Measurements from ENCODE around the gene DGUOK.
A peak's percentile ranks its signal among the peaks of the same experiment; 100 is the strongest.

DGUOK gene

GRCh38 chr2:73910873-73911547 lies 15.7 kb upstream of the DGUOK start:
- H3K27me3 Mint-ChIP-seq: no peaks in the 10 kb centered on the region
- no peaks in the 10 kb centered on the region for H3K36me3 Mint-ChIP-seq (ENCODE audit: low read depth)
- H3K27ac Mint-ChIP-seq: no peak overlapping the region
- H3K9me3 Mint-ChIP-seq: no peaks in the 10 kb centered on the region
- H3K4me1 Mint-ChIP-seq (ENCODE audit: low read depth): peaks cover 7% of the 10 kb centered on the region
- H3K4me3 Mint-ChIP-seq: no peak overlapping the region
- no peak for DNase-seq

DNA sequence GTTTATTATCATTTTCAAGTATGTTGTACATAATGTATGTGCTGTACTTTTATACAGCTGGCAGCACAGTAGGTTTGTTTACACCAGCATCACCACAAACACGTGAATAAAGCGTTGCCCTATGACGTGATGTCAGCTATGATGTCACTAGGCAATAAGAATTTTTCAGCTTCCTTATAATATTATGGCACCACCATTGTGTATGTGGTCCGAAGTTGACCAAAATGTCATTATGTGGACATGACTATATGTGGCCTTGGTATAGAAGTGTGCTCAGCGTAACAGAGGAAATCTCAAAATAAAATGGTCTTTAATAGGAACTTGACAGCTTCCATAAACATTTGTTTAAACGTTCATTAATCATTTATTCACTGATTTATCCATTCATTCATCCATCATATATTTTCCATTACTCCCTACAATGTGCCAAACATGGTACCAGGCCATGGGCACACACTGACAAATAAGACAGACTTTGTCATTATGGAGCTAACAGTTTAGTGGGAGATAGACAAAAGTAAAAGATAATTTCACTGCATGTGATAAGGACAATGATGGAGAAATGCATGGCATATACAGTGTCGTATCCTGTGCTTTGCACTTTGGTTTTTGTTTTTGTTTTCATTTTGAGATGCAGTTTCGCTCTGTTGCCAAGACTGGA lies 15.0 kb upstream of the DGUOK start:
- H3K36me3 Mint-ChIP-seq (ENCODE audit: low read depth): no peaks in the 10 kb centered on the region
- no peaks in the 10 kb centered on the region for H3K9me3 Mint-ChIP-seq
- DNase-seq: no peak
- H3K4me1 Mint-ChIP-seq (ENCODE audit: low read depth): peaks cover 7% of the 10 kb centered on the region
- no peak overlapping the region for H3K27ac Mint-ChIP-seq
- no peak overlapping the region for H3K4me3 Mint-ChIP-seq
- no peaks in the 10 kb centered on the region for H3K27me3 Mint-ChIP-seq

- no peaks in the 10 kb centered on the region for H3K4me1 Mint-ChIP-seq (ENCODE audit: low read depth)
- H3K36me3 Mint-ChIP-seq (ENCODE audit: low read depth): no peaks in the 10 kb centered on the region
- DNase-seq: no peak
- H3K27me3 Mint-ChIP-seq: no peaks in the 10 kb centered on the region
- H3K27ac Mint-ChIP-seq: no peak overlapping the region
- no peaks in the 10 kb centered on the region for H3K9me3 Mint-ChIP-seq
- H3K4me3 Mint-ChIP-seq: no peak overlapping the region
Measured at GRCh38 chr2:73913414-73914054, 13.1 kb upstream of the DGUOK start.

DNA sequence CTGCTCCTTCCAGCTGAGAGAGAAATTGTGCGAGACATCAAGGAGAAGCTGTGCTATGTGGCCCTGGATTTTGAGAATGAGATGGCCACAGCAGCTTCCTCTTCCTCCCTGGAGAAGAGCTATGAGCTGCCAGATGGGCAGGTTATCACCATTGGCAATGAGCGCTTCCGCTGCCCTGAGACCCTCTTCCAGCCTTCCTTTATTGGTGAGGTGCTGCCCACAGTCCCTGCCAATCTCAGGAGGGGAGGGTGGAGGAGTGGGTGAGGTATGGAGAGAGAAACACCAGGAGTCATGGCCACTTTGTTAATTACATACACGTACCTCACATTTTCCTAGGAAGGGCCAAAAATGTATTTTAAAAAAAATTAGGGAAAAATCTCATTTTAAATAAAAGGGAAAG lies 12.0 kb upstream of the DGUOK start:
- Mint-ChIP-seq H3K4me3 (no peak overlapping the region), H3K36me3 (ENCODE audit: low read depth) (no peaks in the 10 kb centered on the region), H3K27me3 (no peaks in the 10 kb centered on the region), H3K9me3 (no peaks in the 10 kb centered on the region), H3K27ac (no peak overlapping the region), H3K4me1 (ENCODE audit: low read depth) (no peaks in the 10 kb centered on the region)
- DNase-seq: no peak

DNA sequence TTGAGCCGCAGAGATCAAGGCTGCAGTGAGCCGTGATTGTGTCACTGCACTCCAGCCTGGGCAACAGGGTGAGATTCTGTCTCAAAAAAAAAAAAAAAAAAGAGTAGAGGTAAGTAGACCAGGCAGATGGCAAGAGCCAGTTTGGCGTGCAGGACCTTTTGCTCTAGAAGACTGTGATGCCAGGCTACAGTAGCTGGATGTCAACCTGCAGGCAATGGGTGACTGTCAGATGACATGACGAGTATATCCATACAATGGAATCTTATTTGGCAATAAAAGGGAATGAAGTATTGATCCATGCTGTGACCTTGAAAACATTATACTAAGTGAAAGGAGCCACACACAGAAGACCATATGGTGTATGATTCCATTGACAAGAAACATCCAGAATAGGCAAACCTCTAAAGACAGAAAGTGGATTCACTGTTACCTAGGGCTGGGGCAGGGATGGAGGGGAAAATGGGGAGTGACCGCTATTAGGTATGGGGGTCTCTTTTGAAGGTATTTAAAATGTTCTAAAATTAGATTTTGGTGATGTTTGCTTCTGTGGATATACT lies 11.2 kb upstream of the DGUOK start:
- Mint-ChIP-seq H3K4me3 (no peak overlapping the region), H3K36me3 (ENCODE audit: low read depth) (no peaks in the 10 kb centered on the region)

DNA sequence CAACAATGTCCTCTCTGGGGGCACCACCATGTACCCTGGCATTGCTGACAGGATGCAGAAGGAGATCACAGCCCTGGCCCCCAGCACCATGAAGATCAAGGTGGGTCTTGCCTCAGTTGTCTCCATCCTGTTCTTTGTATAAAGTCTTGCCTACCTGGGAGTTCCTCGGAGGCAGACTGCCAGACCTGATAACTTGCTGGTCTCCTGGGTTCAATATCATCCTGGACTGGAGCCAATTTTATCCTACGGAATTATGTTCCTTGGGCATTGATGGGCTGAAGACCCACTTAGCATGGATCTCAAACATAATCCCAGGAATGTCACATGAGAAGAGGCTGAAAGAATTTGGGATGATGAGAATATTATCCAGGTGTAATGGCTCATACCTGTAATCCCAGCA lies 10.0 kb upstream of the DGUOK start:
- Mint-ChIP-seq H3K4me3 (no peak overlapping the region), H3K27ac (no peak overlapping the region), H3K9me3 (no peaks in the 10 kb centered on the region), H3K36me3 (ENCODE audit: low read depth) (no peaks in the 10 kb centered on the region), H3K4me1 (ENCODE audit: low read depth) (peaks cover 1% of the 10 kb centered on the region), H3K27me3 (no peaks in the 10 kb centered on the region)
- no peak for DNase-seq

More for the DNA sequence above, 11.2 kb upstream of the DGUOK start:
- Mint-ChIP-seq H3K4me1 (ENCODE audit: low read depth) (no peaks in the 10 kb centered on the region), H3K9me3 (no peaks in the 10 kb centered on the region), H3K27ac (no peak overlapping the region), H3K27me3 (no peaks in the 10 kb centered on the region)
- DNase-seq: no peak

GRCh38 chr2:73917296-73917695 lies 9.4 kb upstream of the DGUOK start:
- H3K9me3 Mint-ChIP-seq: no peaks in the 10 kb centered on the region
- no peak overlapping the region for H3K27ac Mint-ChIP-seq
- H3K36me3 Mint-ChIP-seq (ENCODE audit: low read depth): no peaks in the 10 kb centered on the region
- no peaks in the 10 kb centered on the region for H3K27me3 Mint-ChIP-seq
- H3K4me3 Mint-ChIP-seq: no peak overlapping the region
- DNase-seq: no peak
- peaks cover 1% of the 10 kb centered on the region for H3K4me1 Mint-ChIP-seq (ENCODE audit: low read depth)

DNA sequence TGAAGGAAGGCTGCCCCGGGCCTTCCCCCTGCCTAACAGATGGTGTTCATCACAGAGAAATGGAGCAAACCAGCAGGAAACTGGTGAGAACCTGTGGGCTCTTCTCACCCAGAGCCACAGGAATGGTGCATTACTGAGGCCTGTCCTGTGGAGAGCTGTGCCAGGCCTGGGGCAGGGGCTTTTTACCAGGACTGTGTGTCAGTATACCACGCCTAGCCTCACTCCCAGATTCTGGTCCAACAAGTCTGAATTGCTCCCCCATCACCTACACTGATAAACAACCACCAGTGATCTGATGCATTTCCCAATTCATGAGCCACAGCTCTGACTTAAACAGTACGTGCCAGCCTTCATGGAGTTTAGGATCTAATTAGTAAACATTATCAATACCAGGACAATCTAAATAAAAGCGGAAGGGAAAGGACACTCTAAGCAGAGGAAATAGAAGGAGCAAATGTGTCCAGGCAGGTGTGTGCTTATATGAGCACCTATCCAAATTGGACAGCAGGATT lies 8.9 kb upstream of the DGUOK start:
- Mint-ChIP-seq H3K4me1 (ENCODE audit: low read depth) (peaks cover 1% of the 10 kb centered on the region), H3K36me3 (ENCODE audit: low read depth) (no peaks in the 10 kb centered on the region), H3K9me3 (no peaks in the 10 kb centered on the region), H3K27me3 (no peaks in the 10 kb centered on the region), H3K27ac (no peak overlapping the region), H3K4me3 (no peak overlapping the region)
- DNase-seq: no peak

DNA sequence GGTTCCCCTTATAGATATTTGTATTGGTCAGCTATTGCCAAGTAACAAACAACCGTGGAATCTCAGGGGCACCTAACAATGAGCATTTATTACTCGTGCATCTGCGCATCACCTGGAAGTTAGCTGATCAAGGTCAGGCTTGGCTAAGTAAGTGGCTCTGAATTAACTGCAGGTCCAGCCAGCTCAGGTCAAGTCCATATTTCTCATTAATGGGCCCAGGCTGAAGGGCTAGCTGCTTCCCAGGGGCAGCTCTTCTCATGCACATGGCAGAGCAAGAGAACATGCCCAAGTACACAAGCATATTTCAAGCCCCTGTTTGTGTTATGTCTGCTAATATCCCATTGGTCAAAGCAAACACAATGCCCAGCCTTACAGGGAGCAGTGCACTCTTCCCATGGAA lies 7.8 kb upstream of the DGUOK start:
- no peaks in the 10 kb centered on the region for H3K36me3 Mint-ChIP-seq (ENCODE audit: low read depth)
- peaks cover 1% of the 10 kb centered on the region for H3K4me1 Mint-ChIP-seq (ENCODE audit: low read depth)
- H3K27me3 Mint-ChIP-seq: no peaks in the 10 kb centered on the region
- no peaks in the 10 kb centered on the region for H3K9me3 Mint-ChIP-seq
- no peak overlapping the region for H3K27ac Mint-ChIP-seq
- DNase-seq: no peak
- H3K4me3 Mint-ChIP-seq: no peak overlapping the region

DNA sequence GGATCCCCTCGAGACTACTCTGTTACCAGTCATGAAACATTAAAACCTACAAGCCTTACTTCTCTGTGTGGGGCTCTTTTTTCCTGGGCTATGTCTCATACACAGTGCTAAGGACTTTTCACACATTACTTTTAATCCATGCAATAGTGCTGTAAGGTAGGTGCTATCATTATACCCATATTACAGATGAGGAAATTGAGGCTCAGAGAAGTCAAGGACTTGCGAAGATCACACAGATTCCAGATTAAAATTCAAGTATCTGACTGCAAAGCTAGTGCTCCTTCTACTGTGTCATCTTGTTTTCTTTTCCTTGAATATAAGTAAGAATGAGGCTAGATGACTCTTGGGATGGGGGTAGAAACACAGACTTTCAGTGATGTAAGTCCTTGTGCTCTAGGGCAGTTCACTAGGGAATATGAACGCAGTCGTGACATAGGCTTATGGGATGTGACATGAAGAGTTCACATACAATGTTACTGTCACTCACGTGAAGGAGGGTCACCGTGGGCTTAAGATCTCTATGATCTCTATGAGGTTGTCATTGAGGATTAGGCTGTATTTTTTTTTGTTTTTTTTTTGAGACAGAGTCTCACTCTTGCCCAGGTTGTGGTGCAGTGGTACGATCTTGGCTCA lies 7.0 kb upstream of the DGUOK start:
- H3K9me3 Mint-ChIP-seq: no peaks in the 10 kb centered on the region
- peaks cover 1% of the 10 kb centered on the region for H3K4me1 Mint-ChIP-seq (ENCODE audit: low read depth)
- H3K27me3 Mint-ChIP-seq: no peaks in the 10 kb centered on the region

DNA sequence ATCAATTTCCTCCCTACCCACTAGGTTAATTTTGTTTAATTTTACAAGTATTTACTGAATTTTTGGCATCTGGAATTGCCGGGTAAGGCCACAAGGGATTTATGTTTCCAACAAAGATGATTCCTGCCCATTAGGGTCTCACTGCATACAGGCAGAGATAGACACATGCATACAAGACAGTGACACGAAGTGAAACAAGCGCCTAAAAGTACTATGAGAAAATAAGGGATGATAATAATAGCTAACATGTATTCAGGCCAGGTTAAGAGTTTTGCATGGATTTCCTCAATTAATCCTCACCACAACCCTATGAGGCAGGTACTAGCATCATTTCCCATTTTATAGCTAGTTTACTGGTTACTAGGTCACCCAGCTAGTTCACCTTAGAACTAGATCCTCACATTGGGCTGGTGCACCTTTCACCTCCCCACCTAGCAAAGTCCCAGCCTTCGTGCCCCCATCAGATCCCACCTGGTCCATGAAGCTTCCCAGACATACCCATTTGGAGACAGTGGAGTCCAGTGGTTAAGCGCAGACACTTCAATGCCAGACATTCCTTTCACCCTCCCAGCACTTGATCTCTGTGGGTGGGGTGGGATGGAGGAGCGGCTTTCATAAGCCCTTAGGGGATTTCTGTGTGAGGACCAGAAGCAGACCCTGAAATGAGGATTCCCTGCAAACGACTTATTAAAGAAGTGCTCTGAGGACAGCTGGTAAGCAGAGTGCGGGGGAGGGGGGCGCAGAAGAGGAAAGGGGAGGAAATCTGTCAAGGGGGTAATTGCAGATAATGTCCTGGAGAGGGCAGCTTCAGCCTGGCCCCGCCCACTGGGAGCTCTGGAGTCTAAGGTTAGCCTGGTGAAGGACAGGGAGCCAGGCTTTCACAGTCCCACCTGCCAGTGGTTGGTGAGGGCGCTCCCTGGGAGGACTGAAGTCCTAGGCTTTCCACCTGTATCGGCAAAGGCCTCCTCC lies 5.8 kb upstream of the DGUOK start:
- Mint-ChIP-seq H3K36me3 (ENCODE audit: low read depth) (no peaks in the 10 kb centered on the region), H3K4me1 (ENCODE audit: low read depth) (peaks cover 3% of the 10 kb centered on the region), H3K9me3 (no peaks in the 10 kb centered on the region), H3K4me3 (no peak overlapping the region), H3K27me3 (no peaks in the 10 kb centered on the region), H3K27ac (no peak overlapping the region)
- DNase-seq: peak; percentile 54

More for the DNA sequence above, 7.0 kb upstream of the DGUOK start:
- no peak for DNase-seq
- no peak overlapping the region for H3K27ac Mint-ChIP-seq
- H3K36me3 Mint-ChIP-seq (ENCODE audit: low read depth): no peaks in the 10 kb centered on the region
- no peak overlapping the region for H3K4me3 Mint-ChIP-seq

DNA sequence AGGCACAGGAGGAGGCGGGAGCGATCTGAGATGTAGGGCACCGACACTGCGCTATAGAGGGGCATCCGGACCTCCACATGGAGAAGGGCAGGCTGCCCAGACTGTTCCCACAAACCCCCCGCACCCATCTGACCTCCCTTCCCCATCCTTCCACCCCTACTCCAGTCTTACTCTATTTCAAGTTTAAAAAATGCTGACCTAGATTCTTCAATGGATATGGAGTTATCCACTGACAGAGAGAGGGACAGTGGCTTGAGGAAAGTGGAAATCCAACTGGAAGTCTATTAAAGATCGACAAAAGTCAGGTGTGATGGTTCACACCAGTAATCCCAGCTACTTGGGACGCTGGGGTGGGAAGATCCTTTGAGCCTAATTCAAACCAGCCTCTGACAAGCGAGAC lies 5.1 kb upstream of the DGUOK start:
- H3K36me3 Mint-ChIP-seq (ENCODE audit: low read depth): no peaks in the 10 kb centered on the region
- DNase-seq: no peak
- H3K27ac Mint-ChIP-seq: no peak overlapping the region
- H3K4me3 Mint-ChIP-seq: no peak overlapping the region
- no peaks in the 10 kb centered on the region for H3K27me3 Mint-ChIP-seq
- peaks cover 8% of the 10 kb centered on the region for H3K4me1 Mint-ChIP-seq (ENCODE audit: low read depth)
- H3K9me3 Mint-ChIP-seq: no peaks in the 10 kb centered on the region

DNA sequence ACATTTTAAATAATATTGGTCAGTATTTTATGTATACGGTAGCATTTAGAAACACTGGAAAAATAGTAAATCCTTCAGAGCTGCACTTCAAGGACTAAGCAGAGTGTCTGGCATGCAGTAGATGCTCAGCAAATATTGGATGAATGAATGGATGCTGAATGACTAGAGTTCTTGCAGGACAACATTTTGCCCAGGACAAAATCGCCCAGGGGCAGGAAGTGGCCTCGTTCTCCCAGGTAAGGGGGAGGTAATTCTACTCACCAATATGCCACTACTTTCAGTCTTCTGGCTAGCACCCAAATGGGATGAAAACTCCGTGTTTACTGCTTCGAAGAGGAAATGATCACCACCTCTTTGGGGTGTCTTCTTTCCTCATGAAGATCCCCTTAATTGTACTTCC lies 4.0 kb upstream of the DGUOK start:
- DNase-seq: no peak
- no peak overlapping the region for H3K27ac Mint-ChIP-seq
- no peaks in the 10 kb centered on the region for H3K27me3 Mint-ChIP-seq
- no peaks in the 10 kb centered on the region for H3K9me3 Mint-ChIP-seq
- H3K36me3 Mint-ChIP-seq (ENCODE audit: low read depth): peaks cover 5% of the 10 kb centered on the region
- H3K4me1 Mint-ChIP-seq (ENCODE audit: low read depth): peaks cover 10% of the 10 kb centered on the region
- no peak overlapping the region for H3K4me3 Mint-ChIP-seq
